Measurements from ENCODE around the gene ANAPC7. TPM values are rescaled to one million over a fixed set of nuclear protein-coding genes. Genes with fewer than 3 reads are reported as not detected.
"Not testable (repeated sequence)": the region's sequence is repeated elsewhere in the genome, so short reads cannot be mapped to it uniquely, and the experiment has no call there.

The ANAPC7 gene
- total RNA-seq, 2 experiments from 2014 or later = 52.6 to 63.6 TPM

DNA sequence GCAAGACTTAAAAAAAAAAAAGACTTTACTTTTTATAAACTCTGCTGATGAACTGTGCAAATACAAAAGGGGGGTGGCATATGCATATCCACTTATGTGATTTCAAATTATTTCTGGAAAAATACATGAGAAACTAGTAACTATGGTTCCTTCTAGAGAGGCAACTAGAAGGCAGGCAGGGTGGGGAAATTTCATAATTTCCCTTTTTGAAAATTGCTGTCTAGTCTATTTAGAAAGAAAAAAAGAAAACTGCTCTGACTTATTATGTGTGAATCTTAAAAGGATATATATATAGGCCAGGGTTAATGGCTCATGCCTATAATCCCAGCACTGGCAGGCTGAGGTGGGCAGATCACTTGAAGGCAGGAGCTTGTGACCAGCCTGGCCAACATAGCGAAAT, 42.3 kb downstream of the ANAPC7 start:
- Mint-ChIP-seq H3K4me1 (no peaks in the 10 kb centered on the region), H3K4me3 (no peak overlapping the region), H3K9me3 (ENCODE audit: low read depth) (no peaks in the 10 kb centered on the region), H3K27me3 (no peaks in the 10 kb centered on the region), H3K36me3 (ENCODE audit: low read depth) (no peaks in the 10 kb centered on the region), H3K27ac (no peak overlapping the region)
- ATAC-seq (no peak), DNase-seq (no peak)
- intact Hi-C loops (cut with DNase I, micrococcal nuclease) = no loop called here
- POLR2A ChIA-PET = interaction anchor here (0.7 kb wide), 1 partner anchor 1245 kb away, joined by 3 read pairs; the partner anchor contains the start of gene ACACB
- CTCF ChIA-PET = interaction anchor here (0.7 kb wide), 2 partner anchors 12 to 262 kb away, joined by 3 read pairs; no protein-coding TSS in a partner anchor

DNA sequence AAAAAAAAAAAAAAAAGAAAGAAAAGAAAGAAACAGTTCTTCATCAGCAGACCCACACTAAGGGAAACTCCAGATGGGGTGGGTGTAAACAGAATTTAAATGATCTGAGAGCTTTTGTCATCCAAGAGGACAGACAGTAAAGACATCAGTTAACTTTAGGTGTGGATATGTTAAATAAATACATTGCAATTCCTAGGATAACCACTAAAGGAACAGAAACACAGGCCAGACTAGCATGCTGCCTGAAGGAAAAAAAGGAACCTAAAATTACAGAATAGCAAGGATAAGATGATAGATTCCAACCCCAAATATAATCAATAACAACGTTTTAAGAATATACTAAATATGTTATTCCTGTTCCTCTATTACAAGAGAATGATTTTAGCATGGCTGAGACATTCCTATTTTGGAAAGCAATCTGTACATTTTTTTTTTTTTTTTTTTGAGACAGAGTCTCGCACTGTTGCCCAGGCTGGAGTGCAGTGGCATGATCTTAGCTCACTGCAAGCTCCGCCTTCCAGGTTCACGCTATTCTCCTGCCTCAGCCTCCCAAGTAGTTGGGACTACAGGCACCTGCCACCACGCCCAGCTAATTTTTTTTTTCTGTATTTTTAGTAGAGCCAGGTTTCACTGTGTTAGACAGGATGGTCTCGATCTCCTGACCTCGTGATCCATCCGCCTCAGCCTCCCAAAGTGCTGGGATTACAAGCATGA, 45.0 kb downstream of the ANAPC7 start:
- H3K4me3 Mint-ChIP-seq; H3K27me3 Mint-ChIP-seq; DNase-seq; intact Hi-C loops (cut with DNase I, micrococcal nuclease); H3K27ac Mint-ChIP-seq; POLR2A ChIA-PET; H3K9me3 Mint-ChIP-seq (ENCODE audit: low read depth); ATAC-seq; H3K36me3 Mint-ChIP-seq (ENCODE audit: low read depth): not testable (repeated sequence)
- CTCF ChIA-PET = interaction anchor here (0.6 to 1.3 kb wide), 3 partner anchors 9 to 20 kb away, joined by 3 read pairs; no protein-coding TSS in a partner anchor
- peaks cover 16% of the 10 kb centered on the region for H3K4me1 Mint-ChIP-seq

DNA sequence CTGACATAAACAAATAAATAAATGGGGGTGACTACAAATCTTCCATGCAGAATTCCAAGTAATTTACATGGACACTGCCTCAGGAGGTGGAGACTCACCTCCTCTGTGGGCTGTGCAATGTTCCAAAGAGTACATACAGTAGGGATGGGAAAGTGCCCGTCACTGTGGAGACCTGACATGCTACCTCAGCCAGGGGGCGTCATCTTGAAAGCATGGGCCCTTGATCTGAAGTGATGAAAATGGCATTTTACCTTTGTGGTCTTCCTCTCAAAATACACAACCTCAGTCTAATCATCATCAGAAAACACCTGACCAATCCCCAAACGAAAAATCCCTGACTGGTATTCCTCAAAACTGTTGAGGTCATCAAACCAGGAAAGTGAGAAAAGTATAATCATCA, 48.4 kb downstream of the ANAPC7 start:
- DNase-seq (peak; percentile 62), ATAC-seq (peak; percentile 60)
- intact Hi-C loops (cut with DNase I, micrococcal nuclease) = loop anchor here (1.0 kb wide), 1 partner anchor 76 kb away; no protein-coding TSS in a partner anchor
- no peak overlapping the region for H3K27ac Mint-ChIP-seq
- peaks cover 5% of the 10 kb centered on the region for H3K36me3 Mint-ChIP-seq (ENCODE audit: low read depth)
- peaks cover 22% of the 10 kb centered on the region for H3K4me1 Mint-ChIP-seq
- no peak overlapping the region for H3K4me3 Mint-ChIP-seq
- CTCF ChIA-PET = interaction anchor here (3.1 kb wide), 1 partner anchor 76 kb away, joined by 23 read pairs; no protein-coding TSS in a partner anchor
- POLR2A ChIA-PET = no interaction called here
- H3K9me3 Mint-ChIP-seq (ENCODE audit: low read depth) = no peaks in the 10 kb centered on the region
- no peaks in the 10 kb centered on the region for H3K27me3 Mint-ChIP-seq

DNA sequence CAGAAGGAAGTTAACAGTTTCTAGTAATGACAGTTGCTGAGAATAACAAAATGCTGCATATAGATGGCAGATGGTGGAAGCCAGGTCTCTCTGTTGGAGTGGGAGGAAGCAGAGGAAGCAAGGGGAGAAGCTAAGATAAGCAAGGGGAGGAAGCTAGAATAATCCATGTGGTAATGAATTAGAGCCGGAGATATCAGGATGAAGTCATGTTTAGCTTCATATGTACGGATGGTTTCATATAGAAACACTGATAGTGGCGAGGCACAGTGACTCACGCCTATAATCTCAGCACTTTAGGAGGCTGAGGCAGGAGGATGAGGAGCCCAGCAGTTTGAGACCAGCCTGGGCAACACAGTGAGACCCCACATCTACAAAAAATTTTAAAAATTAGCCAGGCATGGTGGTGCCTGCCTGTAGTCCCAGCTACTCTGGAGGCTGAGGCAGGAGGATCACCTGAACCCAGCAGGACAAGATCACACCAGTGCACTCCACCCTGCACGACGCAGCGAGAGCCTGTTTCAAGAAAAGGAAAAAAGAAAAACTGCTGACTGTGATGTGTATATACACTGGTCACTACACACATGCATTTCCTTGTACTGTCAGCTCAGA, 49.2 kb downstream of the ANAPC7 start:
- CTCF ChIA-PET = interaction anchor here (0.7 to 3.1 kb wide), 6 partner anchors 15 to 350 kb away, joined by 3 to 23 read pairs (median 3); no protein-coding TSS in a partner anchor
- H3K27me3 Mint-ChIP-seq = no peaks in the 10 kb centered on the region
- peaks cover 30% of the 10 kb centered on the region for H3K4me1 Mint-ChIP-seq
- H3K9me3 Mint-ChIP-seq (ENCODE audit: low read depth) = no peaks in the 10 kb centered on the region
- H3K4me3 Mint-ChIP-seq = no peak overlapping the region
- no peak for DNase-seq
- H3K36me3 Mint-ChIP-seq (ENCODE audit: low read depth) = peaks cover 11% of the 10 kb centered on the region
- intact Hi-C loops (cut with DNase I, micrococcal nuclease) = no loop called here
- ATAC-seq = no peak
- POLR2A ChIA-PET = interaction anchor here (0.6 to 0.8 kb wide), 2 partner anchors 18 to 90 kb away, joined by 3 to 7 read pairs; no protein-coding TSS in a partner anchor
- H3K27ac Mint-ChIP-seq = no peak overlapping the region

DNA sequence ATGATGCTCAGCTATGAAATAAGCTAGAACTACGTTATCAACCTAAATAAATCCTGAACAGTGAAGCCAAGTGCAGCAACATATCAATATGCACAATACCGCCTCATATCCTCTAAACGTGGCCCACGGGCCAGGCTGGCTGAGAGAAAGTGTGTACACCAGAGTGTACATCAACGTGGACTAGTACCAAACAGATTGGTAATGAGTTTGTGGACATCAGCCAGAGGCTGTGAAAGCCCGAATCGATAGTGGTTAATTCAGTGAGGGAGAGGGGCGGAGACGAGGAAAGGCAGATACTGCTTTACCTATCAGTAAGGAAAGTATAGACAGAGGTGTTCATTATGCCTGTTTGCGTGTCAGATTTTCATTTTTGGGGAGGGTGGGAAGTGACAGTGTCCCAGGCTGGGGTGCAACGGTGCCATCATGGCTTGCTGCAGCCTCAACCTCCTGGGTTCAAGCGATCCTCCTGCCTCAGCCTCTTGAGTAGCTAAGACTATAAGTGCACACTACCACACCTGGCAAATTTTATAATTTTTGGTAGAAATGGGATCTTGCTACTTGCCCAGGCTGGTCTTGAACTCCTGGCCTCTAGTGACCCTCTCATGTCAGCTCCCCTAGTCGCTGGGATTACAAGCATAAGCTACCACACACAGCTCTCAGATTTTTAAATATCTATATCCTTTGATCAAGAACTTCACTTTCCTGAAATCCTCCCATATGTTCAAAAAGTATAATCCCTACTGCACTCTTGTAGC, 50.1 kb downstream of the ANAPC7 start:
- ChIA-PET CTCF (interaction anchor here (0.6 to 3.1 kb wide), 7 partner anchors 14 to 349 kb away, joined by 3 to 23 read pairs (median 4); no protein-coding TSS in a partner anchor), POLR2A (interaction anchor here (0.6 to 0.8 kb wide), 2 partner anchors 18 to 89 kb away, joined by 3 to 7 read pairs; no protein-coding TSS in a partner anchor)
- Mint-ChIP-seq H3K27me3 (no peaks in the 10 kb centered on the region), H3K36me3 (ENCODE audit: low read depth) (peaks cover 14% of the 10 kb centered on the region), H3K9me3 (ENCODE audit: low read depth) (no peaks in the 10 kb centered on the region), H3K4me3 (no peak overlapping the region), H3K27ac (no peak overlapping the region), H3K4me1 (peaks cover 39% of the 10 kb centered on the region)
- DNase-seq = no peak
- ATAC-seq = no peak
- intact Hi-C loops (cut with DNase I, micrococcal nuclease) = no loop called here

DNA sequence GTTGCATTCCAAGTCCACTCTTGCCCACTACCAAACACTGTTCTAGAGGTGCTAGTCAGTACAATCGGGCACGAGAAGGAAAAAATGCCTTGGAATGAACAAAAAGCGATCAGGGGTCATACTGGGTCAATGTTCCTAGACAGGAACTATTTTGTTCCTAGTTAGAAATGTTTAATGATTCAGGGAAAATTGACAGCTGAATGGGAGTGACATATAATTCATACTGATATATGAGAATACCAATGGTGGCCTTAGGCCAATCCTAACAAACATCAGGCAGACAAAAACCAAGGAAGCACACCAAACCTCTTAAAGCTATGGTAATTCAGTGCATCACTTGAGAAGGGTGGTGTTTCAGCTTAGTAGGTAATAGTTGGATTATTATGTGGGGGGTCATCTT, 51.1 kb downstream of the ANAPC7 start:
- ChIA-PET CTCF (interaction anchor here (3.1 kb wide), 1 partner anchor 79 kb away, joined by 23 read pairs; no protein-coding TSS in a partner anchor), POLR2A (no interaction called here)
- Mint-ChIP-seq H3K4me1 (peaks cover 46% of the 10 kb centered on the region), H3K36me3 (ENCODE audit: low read depth) (peaks cover 22% of the 10 kb centered on the region), H3K4me3 (no peak overlapping the region), H3K27me3 (no peaks in the 10 kb centered on the region), H3K9me3 (ENCODE audit: low read depth) (no peaks in the 10 kb centered on the region), H3K27ac (no peak overlapping the region)
- no peak for DNase-seq
- no peak for ATAC-seq
- intact Hi-C loops (cut with DNase I, micrococcal nuclease) = no loop called here

DNA sequence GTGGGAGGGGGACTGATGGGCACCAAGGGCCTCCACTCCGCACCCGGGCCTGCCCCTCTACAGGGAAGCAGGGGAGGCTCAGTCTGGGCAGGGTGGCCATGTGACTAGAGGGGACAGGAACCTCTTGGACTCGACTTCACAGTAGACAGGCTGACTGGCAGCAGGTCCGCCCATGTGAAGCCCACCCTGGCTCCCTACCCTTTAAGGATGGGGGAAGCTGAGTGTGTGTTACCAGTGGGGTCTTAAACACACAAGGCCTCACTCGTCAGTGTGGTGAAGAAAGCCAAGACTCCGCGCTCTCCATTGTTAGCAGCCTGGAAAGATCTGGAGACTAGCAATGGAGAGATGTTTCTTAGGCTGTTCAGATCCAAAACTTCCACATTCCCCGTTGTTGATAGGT, 52.4 kb downstream of the ANAPC7 start:
- CTCF ChIA-PET = interaction anchor here (0.6 to 4.2 kb wide), 3 partner anchors 75 to 579 kb away, joined by 3 to 20 read pairs (median 3); no protein-coding TSS in a partner anchor
- no peak overlapping the region for H3K4me3 Mint-ChIP-seq
- POLR2A ChIA-PET = no interaction called here
- intact Hi-C loops (cut with DNase I, micrococcal nuclease) = no loop called here
- ATAC-seq = no peak
- no peaks in the 10 kb centered on the region for H3K27me3 Mint-ChIP-seq
- no peak for DNase-seq
- H3K36me3 Mint-ChIP-seq (ENCODE audit: low read depth) = peaks cover 33% of the 10 kb centered on the region
- peaks cover 48% of the 10 kb centered on the region for H3K4me1 Mint-ChIP-seq
- H3K9me3 Mint-ChIP-seq (ENCODE audit: low read depth) = no peaks in the 10 kb centered on the region
- H3K27ac Mint-ChIP-seq = no peak overlapping the region

DNA sequence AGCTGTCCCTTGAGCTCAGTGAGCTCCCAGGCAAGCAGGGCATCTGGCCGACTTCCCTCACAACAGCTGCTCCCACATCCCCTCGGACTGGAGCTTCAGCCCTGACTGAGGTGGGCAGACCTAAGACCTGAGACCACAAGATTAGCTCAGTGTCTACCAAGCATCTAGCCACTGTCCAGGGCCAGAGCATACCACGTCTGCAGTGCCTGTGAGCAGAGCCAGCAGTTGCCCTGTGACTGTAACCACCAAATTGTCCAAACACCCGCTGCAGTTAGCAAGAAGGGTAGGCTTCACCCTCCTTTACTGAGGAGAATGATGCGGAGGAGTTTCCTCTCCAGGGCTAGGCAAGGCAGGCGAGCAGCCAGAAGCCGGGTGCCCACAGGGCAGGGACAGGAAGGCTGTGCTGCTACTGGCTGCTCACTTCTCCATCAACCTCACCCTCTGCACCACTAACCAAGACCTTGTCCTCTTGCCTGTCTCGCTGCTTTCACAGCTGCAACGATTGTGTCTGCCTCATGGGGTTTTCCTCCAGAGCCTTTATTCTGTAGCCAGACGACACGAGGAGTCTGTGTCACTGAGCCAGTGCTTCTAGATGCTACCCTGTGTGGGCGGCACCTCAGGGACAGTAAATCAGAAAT, 53.9 kb downstream of the ANAPC7 start:
- CTCF ChIA-PET = interaction anchor here (0.7 to 4.2 kb wide), 6 partner anchors 8 to 82 kb away, joined by 3 to 20 read pairs (median 4); no protein-coding TSS in a partner anchor
- Mint-ChIP-seq H3K27me3 (no peaks in the 10 kb centered on the region), H3K36me3 (ENCODE audit: low read depth) (peaks cover 47% of the 10 kb centered on the region), H3K27ac (peak overlapping the region; percentile 81), H3K9me3 (ENCODE audit: low read depth) (no peaks in the 10 kb centered on the region), H3K4me3 (peak overlapping the region; percentile 15), H3K4me1 (peaks cover 42% of the 10 kb centered on the region)
- intact Hi-C loops (cut with DNase I, micrococcal nuclease) = no loop called here
- DNase-seq (peak; percentile 77), ATAC-seq (peak; percentile 87)
- POLR2A ChIA-PET = interaction anchor here (0.5 kb wide), 1 partner anchor 268 kb away, joined by 9 read pairs; no protein-coding TSS in a partner anchor

DNA sequence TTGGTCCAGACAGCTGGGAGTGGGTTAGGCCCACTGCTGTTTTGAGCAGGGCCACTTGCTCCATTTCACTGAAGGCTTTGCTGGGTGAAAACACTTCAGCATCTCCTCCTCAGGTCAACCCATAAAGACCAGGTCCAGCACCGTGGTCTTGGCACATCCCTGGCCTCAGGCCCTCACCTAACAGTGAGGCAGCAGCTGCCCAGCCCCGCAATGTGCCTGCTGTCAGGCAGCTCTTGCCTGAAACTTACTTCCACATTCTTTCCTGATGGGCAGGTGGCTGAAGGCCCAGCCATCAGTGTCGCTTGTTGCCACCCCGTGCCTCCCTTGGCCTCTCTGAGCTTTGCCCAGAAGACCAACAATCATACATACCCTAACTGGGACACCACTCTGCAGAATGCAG, 54.4 kb downstream of the ANAPC7 start:
- ATAC-seq = peak; percentile 10
- intact Hi-C loops (cut with DNase I, micrococcal nuclease) = no loop called here
- Mint-ChIP-seq H3K27me3 (no peaks in the 10 kb centered on the region), H3K27ac (peak overlapping the region; percentile 81), H3K9me3 (ENCODE audit: low read depth) (no peaks in the 10 kb centered on the region), H3K4me1 (peaks cover 37% of the 10 kb centered on the region), H3K36me3 (ENCODE audit: low read depth) (peaks cover 53% of the 10 kb centered on the region), H3K4me3 (peak overlapping the region; percentile 15)
- no peak for DNase-seq
- POLR2A ChIA-PET = interaction anchor here (0.6 kb wide), 2 partner anchors 39 to 119 kb away, joined by 3 to 5 read pairs; partner anchors contain the start of gene GPN3
- CTCF ChIA-PET = interaction anchor here (1.1 to 4.2 kb wide), 4 partner anchors 9 to 82 kb away, joined by 3 to 20 read pairs (median 3); no protein-coding TSS in a partner anchor

DNA sequence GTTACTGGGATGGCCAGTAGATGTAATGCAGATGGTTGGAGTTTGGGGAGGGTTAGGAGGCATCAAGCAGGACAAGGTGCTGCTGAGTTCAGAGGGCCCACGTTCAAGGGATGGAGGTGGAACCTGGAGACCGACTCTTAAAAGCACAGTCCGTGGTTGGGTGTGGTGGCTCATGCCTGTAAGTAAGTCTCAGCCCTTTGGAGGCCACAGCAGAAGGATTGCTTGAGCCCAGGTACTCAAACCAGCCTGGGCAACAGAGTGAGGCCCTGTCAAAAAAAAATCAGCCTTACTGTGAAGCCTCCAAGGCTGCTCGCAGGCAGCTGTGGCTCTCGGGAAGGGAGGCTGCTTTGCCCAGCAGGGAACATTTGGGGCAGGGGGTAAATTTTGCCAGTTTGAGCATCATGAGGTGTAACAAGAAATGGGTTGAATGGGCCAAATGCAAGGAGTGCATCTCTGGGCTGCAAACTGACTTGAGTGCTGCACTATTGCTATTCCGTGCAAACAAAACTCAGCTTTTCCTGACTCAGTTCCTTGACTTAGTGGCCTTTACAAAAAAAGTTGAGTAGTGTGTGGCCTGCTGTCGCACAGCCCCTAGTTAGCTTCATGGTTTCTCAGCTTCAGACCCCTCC, 55.0 kb downstream of the ANAPC7 start:
- ATAC-seq (no peak), DNase-seq (no peak)
- Mint-ChIP-seq H3K27ac (peak overlapping the region; percentile 51), H3K9me3 (ENCODE audit: low read depth) (no peaks in the 10 kb centered on the region), H3K27me3 (no peaks in the 10 kb centered on the region), H3K4me3 (no peak overlapping the region), H3K36me3 (ENCODE audit: low read depth) (peaks cover 58% of the 10 kb centered on the region), H3K4me1 (peaks cover 33% of the 10 kb centered on the region)
- ChIA-PET CTCF (interaction anchor here (1.1 to 4.2 kb wide), 2 partner anchors 11 to 83 kb away, joined by 3 to 20 read pairs; no protein-coding TSS in a partner anchor), POLR2A (interaction anchor here (0.6 kb wide), 2 partner anchors 39 to 119 kb away, joined by 3 to 5 read pairs; partner anchors contain the start of gene GPN3)
- intact Hi-C loops (cut with DNase I, micrococcal nuclease) = no loop called here

Data from activated CD4-positive, alpha-beta T cell treated with anti-CD3 and anti-CD28 coated beads for 36 hours (primary cell).